Activated naive CD4-positive, alpha-beta T cell treated with anti-CD3 and anti-CD28 coated beads, Interleukin-2, amount 50 U/mL, for 72 hours (primary cell): ENCODE measurements around the gene VWC2. TPM values are rescaled to one million over a fixed set of nuclear protein-coding genes. Genes with fewer than 3 reads are reported as not detected.

Experiments used
- ATAC-seq, 2 donors: fragments of 150-1000 bp; cut with Tn5 transposase; 2 replicates each; pipeline ENCODE4 v1.10.0; 2021; ENCODE audit warnings: mild to moderate bottlenecking in 2 of 2, moderate library complexity in 2 of 2
- DNase-seq, 2 donors: peaks; one replicate each; pipeline ENCODE4 v3.0.0; 2021 to 2022; ENCODE audit warnings: low spot score in 2 of 2
- H3K27ac Mint-ChIP-seq, 2 donors: one replicate each; pipeline ENCODE4 v1.8.0; 2022; ENCODE audit warnings: mild to moderate bottlenecking in 2 of 2, mixed read lengths in 2 of 2
- H3K36me3 Mint-ChIP-seq, 2 donors: one replicate each; pipeline ENCODE4 v1.8.0; 2022; ENCODE audit warnings: mixed read lengths in 2 of 2
- H3K9me3 Mint-ChIP-seq, 2 donors: one replicate each; pipeline ENCODE4 v1.8.0; 2022; ENCODE audit warnings: mixed read lengths in 2 of 2
- total RNA-seq, 2 donors: library from RNA; stranded (reverse); gene quantifications; one replicate each; pipeline ENCODE4 v1.2.3, GENCODE V29; 2022

The VWC2 gene
- not detected for total RNA-seq

DNA sequence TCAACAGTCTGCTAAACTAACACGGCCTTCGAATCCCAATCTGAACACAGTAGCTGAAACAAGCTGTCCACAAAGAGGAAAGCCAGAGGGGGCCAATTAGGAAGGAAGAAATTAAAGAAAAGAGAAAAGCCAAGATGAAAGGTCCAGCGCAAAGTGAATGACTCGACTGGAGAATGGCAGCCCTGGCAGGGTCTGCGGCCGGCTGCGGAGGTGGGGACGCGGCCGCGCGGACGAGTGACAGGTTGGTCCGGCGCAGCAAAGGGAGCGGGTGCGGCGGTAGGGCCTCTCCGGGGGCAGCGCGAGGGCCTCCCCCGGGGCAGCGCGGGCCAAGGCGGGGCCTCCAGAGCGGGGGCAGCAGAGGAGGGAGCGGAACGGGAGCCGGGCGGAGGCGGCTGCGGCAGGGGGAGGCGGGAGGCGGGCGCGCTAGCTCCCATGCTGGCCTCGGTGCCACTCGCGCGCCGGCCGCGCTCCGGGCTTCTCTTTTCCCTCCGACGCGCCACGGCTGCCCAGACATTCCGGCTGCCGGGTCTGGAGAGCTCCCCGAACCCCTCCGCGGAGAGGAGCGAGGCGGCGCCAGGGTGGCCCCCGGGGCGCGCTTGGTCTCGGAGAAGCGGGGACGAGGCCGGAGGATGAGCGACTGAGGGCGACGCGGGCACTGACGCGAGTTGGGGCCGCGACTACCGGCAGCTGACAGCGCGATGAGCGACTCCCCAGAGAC is at the start of gene VWC2:
Gene VWC2 (plus strand): TSS at position 421 of the 718 bp plus-strand sequence. CDS start 1,798 bp downstream, outside the sequence.
- ATAC-seq (peak in 1 of 2 donors; percentile 35), DNase-seq (no peak)
- H3K9me3 Mint-ChIP-seq = no peaks in the 10 kb centered on the region
- peaks cover 7% of the 10 kb centered on the region in 2 donors for H3K36me3 Mint-ChIP-seq
- peak within 1 kb of the TSS in 1 of 2 donors; percentile 79 for H3K27ac Mint-ChIP-seq

DNA sequence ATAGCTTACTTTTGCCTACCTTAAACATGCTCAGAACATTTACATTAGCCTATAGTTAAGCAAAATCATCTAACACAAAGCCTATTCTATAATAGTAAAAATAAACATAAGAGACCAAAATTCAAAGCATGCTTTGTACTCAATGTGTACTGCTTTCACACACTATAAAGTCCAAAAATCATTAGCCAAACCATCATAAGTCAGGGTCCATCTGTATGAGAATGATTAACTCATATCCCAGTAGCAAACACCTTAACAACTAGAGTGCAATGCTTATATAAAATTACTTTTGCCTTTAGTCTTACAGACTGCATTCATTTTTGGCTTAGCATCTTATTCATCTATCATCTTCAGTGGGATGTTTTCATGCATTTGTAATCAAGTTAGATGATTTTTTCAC is 49.4 kb upstream of the VWC2 start:
- no peak overlapping the region for H3K27ac Mint-ChIP-seq
- H3K9me3 Mint-ChIP-seq = no peaks in the 10 kb centered on the region
- ATAC-seq (no peak), DNase-seq (no peak)
- no peaks in the 10 kb centered on the region for H3K36me3 Mint-ChIP-seq

DNA sequence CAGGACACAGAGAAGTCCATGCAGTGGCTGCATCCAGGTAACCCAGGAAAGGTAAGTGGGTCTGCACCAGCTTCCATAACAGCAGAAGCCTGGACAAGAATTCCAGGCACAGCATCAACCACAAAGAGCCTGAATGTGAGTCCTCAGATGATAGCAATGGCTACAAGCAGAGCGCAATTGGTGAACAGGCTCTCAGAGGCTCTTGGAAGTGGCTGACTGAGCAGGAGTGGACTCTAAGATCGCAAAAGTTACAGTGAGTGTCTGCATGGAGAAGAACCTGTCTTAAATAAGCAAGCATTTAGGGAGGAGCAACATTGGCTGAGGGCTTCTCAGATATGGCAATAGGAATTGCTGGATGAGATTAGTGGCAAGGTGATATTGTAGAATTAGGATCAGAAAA is 41.6 kb upstream of the VWC2 start:
- DNase-seq (no peak), ATAC-seq (no peak)
- Mint-ChIP-seq H3K36me3 (no peaks in the 10 kb centered on the region), H3K9me3 (peaks cover 0 to 10% of the 10 kb centered on the region in 2 donors), H3K27ac (no peak overlapping the region)

DNA sequence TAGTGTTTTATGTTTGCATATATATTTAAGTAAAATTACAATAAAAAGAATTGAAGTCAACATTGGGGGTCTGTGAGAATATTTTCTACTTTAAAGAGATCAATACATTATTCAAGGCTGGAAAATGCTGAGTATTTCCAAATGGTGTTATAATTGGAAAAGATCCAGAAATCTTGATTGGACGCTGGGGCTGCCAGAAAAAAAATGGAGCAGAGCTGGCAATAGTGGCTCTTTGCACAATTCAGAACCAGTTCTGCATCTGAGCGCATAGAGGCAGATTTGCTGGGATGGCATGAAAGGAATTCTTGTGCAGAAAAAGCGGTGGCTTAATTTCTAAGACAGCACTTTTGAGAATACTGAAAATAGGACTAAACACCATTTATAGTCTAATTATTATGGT is 10.8 kb upstream of the VWC2 start:
- H3K9me3 Mint-ChIP-seq = no peaks in the 10 kb centered on the region
- no peaks in the 10 kb centered on the region for H3K36me3 Mint-ChIP-seq
- H3K27ac Mint-ChIP-seq = no peak overlapping the region
- ATAC-seq (no peak), DNase-seq (no peak)

DNA sequence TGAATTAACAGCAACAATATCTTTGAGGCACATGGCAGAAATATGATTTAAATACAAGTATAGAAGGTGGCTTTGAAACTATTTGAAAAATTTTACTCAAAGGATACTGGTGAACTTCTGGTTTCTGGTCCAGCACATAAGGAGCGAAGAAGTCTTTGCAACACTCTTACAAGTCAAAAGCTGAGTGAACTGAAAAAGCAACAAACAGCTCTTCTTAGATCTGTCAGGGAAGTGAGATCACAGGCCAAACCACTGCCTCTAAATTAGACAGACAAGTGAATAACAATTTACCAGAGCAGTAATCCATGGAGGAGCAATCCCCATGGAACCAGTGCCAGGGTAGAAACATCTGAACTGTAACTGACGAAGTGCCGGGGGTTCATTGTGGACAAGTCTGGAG is 9.6 kb upstream of the VWC2 start:
- Mint-ChIP-seq H3K36me3 (no peaks in the 10 kb centered on the region), H3K9me3 (no peaks in the 10 kb centered on the region), H3K27ac (no peak overlapping the region)
- no peak for DNase-seq
- no peak for ATAC-seq

DNA sequence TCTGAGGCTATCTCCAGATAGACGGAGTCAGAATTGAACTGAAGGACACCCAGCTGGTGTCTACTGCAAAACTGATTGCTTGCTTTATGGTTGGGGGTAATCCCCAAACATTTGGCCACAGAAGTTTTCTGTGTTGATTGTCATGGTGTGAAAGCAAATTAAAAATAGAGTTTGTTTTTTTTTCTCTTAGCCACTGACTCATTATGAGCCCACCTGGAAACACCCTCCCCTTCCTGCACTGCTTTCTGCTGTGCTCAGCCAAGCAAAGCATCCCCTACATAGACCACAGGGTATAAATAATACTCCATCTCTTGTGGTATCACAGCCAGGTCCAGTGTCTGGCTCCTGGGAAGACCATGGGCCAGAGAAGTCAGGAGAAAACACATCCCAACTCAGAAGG is 6.5 kb upstream of the VWC2 start:
- DNase-seq (no peak), ATAC-seq (no peak)
- Mint-ChIP-seq H3K9me3 (no peaks in the 10 kb centered on the region), H3K36me3 (no peaks in the 10 kb centered on the region), H3K27ac (no peak overlapping the region)

DNA sequence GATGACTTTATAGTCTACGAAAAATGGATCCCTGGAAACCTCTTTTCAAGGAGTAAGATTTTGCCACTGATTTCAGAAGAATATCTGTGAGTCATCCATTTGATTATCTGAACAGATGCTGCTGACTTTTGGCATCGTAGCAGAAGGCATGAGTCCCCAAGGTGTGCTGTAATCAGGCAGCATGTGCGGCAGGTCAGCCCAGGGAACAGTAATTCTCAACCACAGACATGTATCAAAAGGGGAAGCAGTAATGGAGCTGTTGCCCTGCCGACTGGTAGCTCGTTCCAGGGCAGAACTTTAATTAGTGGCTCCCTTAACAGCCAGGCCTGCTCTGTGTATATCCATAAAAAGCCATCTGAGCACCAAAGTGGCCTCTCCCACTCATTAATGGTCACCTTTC is 5.7 kb upstream of the VWC2 start:
- H3K27ac Mint-ChIP-seq = no peak overlapping the region
- H3K9me3 Mint-ChIP-seq = no peaks in the 10 kb centered on the region
- H3K36me3 Mint-ChIP-seq = peaks cover 2% of the 10 kb centered on the region in 2 donors
- ATAC-seq (no peak), DNase-seq (no peak)

DNA sequence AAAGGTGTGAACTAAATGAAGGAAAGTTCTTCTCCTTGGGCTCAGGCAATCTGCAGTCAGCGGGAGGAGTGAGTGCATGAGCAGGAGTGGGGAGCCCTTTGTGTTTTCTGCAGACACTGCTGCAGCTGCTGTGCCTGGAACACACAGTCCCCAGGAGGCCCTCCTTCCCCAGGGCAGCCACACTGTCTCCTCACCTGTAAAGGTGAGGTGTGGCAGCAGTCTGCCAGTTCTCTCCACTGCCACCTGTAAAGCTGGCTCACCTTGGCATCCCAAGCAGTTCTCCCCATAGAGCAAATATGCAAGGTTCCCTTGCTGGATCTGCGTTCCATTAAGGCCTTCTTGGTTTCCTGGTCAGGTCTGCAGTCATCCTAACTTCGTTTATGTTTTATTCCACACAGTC is 5.2 kb upstream of the VWC2 start:
- Mint-ChIP-seq H3K27ac (no peak overlapping the region), H3K9me3 (no peaks in the 10 kb centered on the region), H3K36me3 (peaks cover 7% of the 10 kb centered on the region in 2 donors)
- ATAC-seq = no peak
- DNase-seq = no peak

DNA sequence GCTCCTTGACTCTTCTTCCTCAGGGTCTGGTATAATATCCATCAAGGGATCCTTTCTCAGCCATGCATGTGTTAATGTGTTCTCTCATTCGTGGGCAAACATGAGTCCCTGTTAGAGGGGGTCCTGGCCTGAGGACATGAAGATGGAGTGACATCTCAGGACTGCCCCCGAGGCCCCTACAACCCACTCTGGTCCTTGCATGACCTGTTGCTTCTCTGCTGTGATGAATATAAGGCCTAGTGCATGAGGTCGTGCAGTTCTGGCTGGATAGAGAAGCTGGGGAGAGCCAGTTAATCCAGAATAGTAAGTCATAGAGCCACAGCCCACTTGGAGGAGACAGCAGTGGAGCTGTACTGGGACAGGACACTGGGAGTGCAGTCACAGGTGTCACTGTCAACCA is 4.6 kb upstream of the VWC2 start:
- ATAC-seq = no peak
- Mint-ChIP-seq H3K36me3 (peaks cover 7% of the 10 kb centered on the region in 2 donors), H3K9me3 (no peaks in the 10 kb centered on the region), H3K27ac (no peak overlapping the region)
- no peak for DNase-seq

DNA sequence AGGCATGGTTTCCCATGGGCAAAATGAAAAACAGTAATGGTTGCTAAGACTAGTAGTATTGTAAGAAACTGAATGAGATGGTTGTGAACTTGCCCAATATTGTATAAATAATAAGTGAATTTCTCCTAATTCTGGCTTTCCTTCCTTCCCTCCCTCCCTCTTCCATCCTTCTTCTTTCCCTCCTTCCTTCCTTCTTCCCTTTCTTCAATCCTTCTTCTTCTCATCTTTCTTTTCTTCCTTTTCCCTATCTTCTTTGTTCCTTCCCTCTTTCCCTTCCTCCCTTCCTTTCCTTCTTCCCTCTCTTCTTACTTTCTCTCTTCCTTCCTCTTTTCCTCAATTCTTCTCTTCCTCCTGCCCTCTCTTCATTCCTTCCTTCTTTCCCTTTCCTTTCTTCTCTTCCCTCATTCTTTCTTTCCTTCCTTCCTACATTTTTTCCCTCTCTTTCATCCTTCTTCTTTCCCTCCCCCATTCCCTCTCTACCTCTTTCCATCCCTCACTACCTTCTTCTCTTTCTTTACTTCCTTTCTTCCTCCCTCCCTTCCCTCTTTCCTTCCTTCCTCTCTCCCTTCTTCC is 4.1 kb upstream of the VWC2 start:
- H3K27ac Mint-ChIP-seq = no peak overlapping the region
- H3K9me3 Mint-ChIP-seq = no peaks in the 10 kb centered on the region
- ATAC-seq (no peak), DNase-seq (no peak)
- peaks cover 7% of the 10 kb centered on the region in 2 donors for H3K36me3 Mint-ChIP-seq

DNA sequence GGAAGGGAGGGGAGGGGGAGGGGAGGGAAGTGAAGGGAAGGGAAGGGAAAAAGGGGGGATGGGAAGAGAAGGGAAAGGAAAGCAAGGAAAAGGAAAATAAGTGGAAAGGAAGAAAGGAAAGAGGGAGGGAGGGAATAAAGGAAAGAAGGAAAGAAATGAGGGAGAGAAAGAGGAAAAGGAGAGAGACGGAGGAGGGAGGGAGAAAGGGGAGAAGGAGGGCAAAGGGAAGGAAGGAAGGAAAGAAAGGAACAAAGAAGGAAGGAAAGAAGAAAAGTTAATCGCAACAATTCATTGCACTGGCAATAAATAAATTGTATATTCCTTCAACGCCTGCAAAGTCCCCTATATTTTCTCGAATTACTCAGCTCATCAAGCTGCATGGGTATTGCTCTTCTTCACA is 2.6 kb upstream of the VWC2 start:
- peaks cover 7% of the 10 kb centered on the region in 2 donors for H3K36me3 Mint-ChIP-seq
- ATAC-seq (no peak), DNase-seq (no peak)

DNA sequence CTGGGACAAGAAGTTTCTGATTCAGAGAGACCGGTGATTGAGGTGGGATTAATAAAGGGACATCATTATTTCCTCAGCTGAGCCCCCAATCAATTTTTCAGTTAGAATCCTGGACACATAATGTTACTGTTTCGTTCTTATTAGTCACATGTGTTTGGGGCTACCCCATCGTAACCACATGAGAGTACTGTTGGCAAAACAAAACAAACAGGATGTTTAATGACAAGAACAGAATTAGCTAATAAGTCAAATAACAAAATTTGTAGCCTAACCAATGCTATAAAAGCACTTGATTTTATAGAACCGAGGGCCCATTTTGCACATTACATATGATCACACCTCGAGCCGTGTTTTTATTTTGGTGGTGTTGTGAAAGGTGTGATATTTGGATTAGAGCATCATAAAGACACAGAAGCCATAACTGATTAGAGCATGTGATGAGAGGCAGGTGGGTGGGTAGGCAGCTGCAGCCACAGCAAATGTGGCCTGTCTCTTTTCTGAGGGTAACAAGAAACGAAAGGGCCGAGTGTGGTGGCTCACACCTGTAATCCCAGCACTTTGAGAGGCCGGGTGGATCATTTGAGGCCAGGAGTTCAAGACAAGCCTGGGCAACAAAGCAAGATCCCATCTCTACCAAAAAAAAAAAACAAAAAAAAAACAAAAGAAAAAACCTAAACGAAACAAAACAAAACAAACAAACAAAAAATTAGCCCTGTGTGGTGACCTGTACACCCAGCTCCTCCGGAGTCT is 1.8 kb upstream of the VWC2 start:
- Mint-ChIP-seq H3K36me3 (peaks cover 7% of the 10 kb centered on the region in 2 donors), H3K27ac (peak overlapping the region in 1 of 2 donors; percentile 17), H3K9me3 (no peaks in the 10 kb centered on the region)
- DNase-seq = no peak
- ATAC-seq = no peak

More for the DNA sequence above, 2.6 kb upstream of the VWC2 start:
- Mint-ChIP-seq H3K27ac (no peak overlapping the region), H3K9me3 (no peaks in the 10 kb centered on the region)

DNA sequence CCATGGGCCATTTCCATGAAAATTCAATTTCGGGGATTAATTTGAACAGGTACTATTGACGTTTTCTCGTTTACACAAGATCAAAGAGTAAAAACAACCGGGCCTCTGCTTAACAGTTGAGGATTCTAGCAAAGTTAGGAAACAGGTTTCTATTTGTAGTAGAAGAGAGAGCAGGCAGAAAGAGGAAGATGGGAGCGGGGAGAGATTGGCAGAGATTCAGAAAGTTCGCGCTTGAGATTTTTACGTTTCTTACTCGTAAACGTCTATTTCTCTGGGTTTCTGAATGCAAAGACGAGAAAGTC is 571 bp upstream of the VWC2 start:
- Mint-ChIP-seq H3K36me3 (peaks cover 7% of the 10 kb centered on the region in 2 donors), H3K27ac (peak overlapping the region in 1 of 2 donors; percentile 79), H3K9me3 (no peaks in the 10 kb centered on the region)
- DNase-seq (no peak), ATAC-seq (no peak)

DNA sequence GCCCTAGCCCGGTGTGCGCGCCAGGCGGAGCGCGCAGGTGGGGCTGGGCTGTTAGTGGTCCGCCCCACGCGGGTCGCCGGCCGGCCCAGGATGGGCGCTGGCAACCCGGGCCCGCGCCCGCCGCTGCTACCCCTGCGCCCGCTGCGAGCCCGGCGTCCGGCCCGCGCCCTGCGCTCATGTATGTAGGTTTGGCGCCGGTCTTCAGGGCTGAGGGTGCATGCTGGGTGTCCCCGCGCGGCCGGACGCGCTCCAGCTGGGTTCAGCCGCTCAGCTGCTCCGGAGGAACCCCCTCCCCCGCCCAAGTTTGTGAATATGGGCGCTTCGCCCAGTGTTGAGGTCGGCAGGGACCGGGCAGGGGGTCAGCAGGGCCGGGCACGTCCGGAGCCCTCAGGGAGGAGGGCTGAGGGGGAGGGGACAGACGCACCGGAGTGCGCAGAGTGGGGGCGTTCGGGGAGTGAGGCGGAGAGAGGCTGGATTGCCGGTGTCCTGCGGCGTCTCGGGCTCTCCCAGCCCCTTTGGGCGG is 559 bp downstream of the VWC2 start:
- ATAC-seq (peak in 1 of 2 donors; percentile 43), DNase-seq (no peak)
- Mint-ChIP-seq H3K36me3 (peaks cover 7% of the 10 kb centered on the region in 2 donors), H3K27ac (no peak overlapping the region), H3K9me3 (no peaks in the 10 kb centered on the region)

DNA sequence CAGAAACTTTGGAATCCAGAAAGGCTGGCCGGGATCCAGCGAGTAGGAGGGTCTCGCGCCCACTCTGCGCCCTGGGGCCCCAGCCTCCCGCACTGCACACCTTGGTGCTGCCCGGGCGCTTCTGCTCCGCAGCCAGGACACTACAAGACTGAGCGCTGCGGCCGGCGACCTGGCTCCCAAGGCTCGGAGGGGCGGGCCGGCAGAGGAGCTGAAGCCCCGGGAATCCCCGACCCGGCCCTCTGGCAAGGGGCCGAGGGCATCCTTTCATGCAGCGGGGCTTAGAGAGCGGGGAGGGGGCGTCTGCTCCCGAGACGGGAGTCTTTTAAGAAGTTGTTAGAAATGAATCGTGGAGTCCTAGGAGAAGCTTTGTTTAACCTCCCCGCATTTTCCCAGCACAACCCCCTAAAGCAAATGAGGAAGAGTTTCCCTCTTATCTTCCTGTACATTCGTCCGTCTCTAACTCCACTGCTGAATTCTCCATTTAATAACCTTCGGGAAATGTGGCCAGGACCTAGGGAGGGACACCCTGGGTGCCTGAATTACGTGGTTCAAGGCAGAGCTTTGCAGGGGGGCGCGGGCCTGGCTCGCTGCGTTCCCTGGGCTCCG is 1.1 kb downstream of the VWC2 start:
- DNase-seq (peak in 1 of 2 donors; percentile 7), ATAC-seq (no peak)
- H3K36me3 Mint-ChIP-seq = peaks cover 7% of the 10 kb centered on the region in 2 donors
- H3K9me3 Mint-ChIP-seq = no peaks in the 10 kb centered on the region
- no peak overlapping the region for H3K27ac Mint-ChIP-seq

DNA sequence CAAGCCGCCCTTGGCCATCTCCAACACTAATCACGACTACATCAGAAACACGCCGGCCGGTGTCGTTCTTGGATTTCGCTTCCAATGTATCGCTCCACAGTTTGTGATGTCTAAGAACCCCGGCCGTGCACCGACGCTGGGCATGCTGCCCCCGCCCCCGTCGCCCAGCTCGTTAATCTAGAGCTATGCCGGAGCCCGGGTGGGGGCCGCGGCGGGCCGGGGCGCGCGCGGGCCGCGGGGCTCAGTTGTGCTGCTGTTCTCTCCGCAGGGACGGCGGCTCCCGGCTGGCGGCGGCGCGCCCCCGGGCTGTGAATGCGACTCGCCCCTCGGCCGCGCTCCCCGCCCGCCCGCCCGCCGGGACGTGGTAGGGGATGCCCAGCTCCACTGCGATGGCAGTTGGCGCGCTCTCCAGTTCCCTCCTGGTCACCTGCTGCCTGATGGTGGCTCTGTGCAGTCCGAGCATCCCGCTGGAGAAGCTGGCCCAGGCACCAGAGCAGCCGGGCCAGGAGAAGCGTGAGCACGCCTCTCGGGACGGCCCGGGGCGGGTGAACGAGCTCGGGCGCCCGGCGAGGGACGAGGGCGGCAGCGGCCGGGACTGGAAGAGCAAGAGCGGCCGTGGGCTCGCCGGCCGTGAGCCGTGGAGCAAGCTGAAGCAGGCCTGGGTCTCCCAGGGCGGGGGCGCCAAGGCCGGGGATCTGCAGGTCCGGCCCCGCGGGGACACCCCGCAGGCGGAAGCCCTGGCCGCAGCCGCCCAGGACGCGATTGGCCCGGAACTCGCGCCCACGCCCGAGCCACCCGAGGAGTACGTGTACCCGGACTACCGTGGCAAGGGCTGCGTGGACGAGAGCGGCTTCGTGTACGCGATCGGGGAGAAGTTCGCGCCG is 1.9 kb downstream of the VWC2 start:
- Mint-ChIP-seq H3K9me3 (no peaks in the 10 kb centered on the region), H3K36me3 (peaks cover 7% of the 10 kb centered on the region in 2 donors), H3K27ac (no peak overlapping the region)
- DNase-seq = no peak
- ATAC-seq = peak in 1 of 2 donors; percentile 32
